HG03457 (cell line): ENCODE measurements around the gene TUT1.
A peak's percentile ranks its signal among the peaks of the same experiment; 100 is the strongest.
"Not testable (repeated sequence)": the region's sequence is repeated elsewhere in the genome, so short reads cannot be mapped to it uniquely, and the experiment has no call there.

Experiments
- ATAC-seq: cut with Tn5 transposase; IDR thresholded peaks from one replicate; pipeline ENCODE4 v1.9.1; 2021; ENCODE audit warnings: moderate number of reproducible peaks; ENCODE audit not compliant: unreplicated experiment

Gene TUT1

DNA sequence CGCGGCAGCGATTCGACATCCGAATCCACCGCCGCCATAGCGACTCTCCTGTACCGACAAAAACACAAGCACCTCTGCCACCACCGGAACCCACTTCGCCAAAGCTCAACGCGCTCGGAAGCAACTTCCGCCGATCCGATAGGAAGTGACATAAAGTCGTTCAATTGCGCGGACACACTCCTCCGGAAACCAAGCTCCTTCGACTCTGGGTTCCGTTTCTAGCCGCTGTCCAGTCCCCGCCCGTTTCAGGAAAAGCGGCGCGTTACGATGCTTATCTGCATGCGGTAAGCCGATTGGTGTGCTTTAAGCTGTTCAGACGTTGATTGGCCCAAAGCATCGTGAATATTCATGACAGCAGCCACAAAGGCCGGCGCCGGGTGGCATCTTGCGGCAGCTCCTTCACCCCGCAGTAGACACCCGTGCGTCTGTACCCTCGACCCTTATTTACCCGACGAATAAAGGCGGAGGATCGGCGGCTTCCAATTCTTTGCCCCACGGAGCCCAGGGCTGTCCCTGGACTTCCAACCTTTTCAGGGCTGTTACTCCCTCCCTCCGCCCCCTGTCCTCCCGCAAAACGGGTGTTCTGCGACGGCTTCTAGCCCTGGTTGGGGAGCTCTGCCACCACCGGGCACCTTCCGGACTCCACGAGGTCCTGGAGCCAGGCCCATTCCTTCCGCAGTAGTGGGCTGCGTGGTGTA is at the start of gene TUT1:
Gene TUT1, minus strand, starts transcription at position 76 of the 698 bp plus-strand sequence. Its CDS starts 38 bp downstream, at position 38.
- ATAC-seq = peak; percentile 72

GRCh38 chr11:62632492-62632891 is 41.2 kb upstream of the TUT1 start:
- no peak for ATAC-seq

- no peak for ATAC-seq
These were observed 36.4 kb upstream of the TUT1 start for GRCh38 chr11:62627713-62628112.

DNA sequence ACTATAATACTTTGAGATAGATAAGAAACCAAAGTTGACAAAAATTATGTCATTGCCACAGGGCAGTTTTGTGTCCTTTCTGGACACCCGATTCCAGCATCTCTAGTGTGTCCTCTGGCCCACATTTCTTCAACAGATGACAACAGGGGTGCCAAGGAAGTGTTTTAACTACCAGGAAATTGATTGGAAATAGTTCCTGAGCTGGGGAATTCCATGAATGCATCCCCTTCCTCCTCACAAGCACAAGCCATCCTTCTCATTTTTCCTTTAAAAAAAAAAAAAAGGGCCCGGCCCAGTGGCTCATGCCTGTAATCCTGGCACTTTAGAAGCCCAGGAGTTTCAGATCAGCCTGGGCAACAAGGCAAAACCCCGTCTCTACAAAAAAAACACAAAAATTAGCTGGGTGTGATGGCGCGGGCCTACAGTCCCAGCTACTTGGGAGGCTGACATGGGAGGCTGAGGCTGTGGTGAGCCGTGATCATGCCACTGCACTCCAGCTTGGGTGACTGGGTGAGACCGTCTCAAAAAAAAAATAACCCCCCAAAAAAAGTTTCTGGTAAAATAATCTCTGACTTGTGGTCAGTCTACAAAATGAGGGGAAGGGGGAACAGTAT is 31.3 kb upstream of the TUT1 start:
- no peak for ATAC-seq

- ATAC-seq = peak; percentile 79
These were observed 30.5 kb upstream of the TUT1 start, which contains the start of gene B3GAT3 for GRCh38 chr11:62621567-62622470. Gene B3GAT3 (minus strand): TSS chr11:62621986. CDS start chr11:62621947, 39 bp downstream.

- no peak for ATAC-seq
These were observed 29.8 kb upstream of the TUT1 start for GRCh38 chr11:62621027-62621566.

DNA sequence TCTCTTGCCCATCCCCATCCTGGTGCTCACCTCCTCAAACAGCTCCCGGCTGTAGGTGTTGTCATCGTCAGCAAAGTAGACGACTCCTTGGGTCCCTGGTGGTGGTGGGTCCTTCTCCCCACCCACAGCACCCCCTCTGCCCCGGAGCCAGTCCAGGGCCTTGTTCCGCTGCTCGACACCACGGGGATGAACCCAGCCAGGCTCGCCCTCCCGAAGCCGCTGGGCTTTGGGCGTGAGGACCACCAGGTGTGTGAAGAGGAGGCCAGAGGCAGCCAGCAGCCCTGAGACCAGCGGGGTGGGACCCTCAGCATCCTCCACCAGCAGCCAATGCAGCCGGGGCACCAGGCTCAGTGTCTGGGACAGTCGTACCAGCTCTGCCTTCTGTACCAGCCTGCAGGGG is 25.6 kb upstream of the TUT1 start:
- not testable (repeated sequence) for ATAC-seq

- ATAC-seq = no peak
These were observed 24.2 kb upstream of the TUT1 start for GRCh38 chr11:62615521-62615920.

DNA sequence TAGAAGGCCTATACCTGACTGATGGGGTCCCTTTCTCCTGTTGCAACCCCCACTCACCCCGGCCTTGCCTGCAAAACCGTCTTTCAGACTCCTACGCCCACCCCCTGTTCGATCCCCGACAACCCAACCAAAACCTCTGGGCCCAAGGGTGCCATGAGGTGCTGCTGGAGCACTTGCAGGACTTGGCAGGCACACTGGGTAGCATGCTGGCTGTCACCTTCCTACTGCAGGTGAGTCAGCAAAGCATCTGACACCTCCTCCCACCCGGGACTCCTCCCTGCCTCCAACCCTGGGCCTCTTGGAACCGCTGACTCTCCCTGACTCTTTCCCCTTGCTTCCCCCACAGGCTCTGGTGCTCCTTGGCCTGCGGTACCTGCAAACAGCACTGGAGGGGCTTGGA is 23.0 kb upstream of the TUT1 start:
- no peak for ATAC-seq

GRCh38 chr11:62613291-62613778 is 22.0 kb upstream of the TUT1 start:
- no peak for ATAC-seq

GRCh38 chr11:62612366-62613290 is 21.3 kb upstream of the TUT1 start, which contains the start of the genes EML3 and ROM1:
Gene EML3 (minus strand): TSS chr11:62612775. CDS start chr11:62612457, 318 bp downstream.
Gene ROM1 (plus strand): TSS chr11:62613257. CDS start chr11:62613282, 25 bp downstream.
- ATAC-seq = peak; percentile 45

DNA sequence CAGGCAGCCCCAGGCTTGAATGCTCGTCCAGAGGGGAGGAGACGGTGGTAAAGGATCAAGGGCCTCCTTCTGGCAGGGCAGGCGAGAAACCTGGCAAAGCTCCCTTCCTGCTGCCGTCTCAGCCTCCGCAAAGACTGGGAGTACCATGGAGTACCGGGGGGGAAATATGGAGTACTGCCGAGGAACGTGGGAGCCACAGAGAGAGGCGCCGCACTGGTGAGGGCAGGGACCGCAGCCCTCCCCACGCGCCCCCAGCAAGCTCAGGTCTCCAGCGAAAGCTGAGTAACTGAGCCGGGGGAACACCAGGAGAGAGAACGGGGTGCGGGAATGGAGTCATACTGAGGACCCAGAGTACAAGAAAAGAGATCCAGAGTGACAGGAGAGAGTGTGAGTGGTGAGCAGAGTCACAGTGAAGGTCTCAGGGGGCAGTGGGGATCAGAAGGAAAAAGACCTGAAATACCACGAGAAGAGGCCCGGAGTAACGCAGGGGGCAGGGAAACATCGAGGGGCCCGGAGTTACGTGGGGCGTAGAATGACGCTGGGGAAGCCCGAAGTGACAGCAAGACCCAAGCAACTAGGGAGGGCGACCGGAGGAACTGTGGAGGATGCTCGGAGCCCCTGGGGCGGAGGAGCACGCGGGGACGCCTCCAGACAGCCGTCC is 20.5 kb upstream of the TUT1 start:
- ATAC-seq = no peak

- no peak for ATAC-seq
These were observed 19.7 kb upstream of the TUT1 start for GRCh38 chr11:62610814-62611704.

DNA sequence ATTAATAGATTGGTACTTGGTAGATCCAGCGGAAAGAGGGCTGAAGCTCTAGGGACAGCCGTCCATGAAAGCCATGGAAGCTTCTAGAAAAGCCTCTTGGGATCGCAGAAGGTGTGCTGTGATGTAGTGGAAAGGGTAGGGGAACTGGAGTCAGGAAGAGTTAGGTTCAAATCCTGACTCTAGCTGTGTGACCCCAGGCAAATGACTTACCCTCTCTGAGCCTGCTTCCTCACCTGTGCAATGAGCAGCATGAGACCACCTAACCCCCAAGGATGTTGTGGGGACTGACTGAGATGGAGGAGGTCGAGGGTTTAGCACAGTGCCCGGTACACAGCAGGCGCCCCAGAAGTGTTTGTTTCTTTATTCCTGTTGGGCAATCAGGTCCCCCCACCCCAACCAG is 19.1 kb upstream of the TUT1 start:
- no peak for ATAC-seq

DNA sequence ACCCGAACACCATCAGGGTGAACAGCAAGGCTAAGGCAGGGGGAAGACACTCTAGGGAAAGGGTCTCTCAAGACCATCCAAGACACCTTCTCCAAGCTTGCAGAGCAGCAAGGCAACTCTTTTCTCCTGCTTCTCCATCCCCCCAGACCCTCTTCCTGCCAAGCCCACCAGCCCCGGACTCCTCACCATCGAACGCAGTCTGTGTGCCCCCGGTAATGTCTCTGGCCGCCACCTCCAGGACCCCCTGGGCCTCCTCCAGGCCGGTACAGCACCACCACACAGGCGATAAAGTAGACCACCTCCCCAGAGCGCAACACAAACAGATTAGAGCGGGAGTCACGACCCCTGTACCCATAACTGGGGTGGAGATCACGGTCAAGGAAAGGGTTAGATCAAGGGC is 17.5 kb upstream of the TUT1 start:
- ATAC-seq = no peak

GRCh38 chr11:62607714-62608113 is 16.4 kb upstream of the TUT1 start:
- no peak for ATAC-seq

GRCh38 chr11:62605902-62606301 is 14.6 kb upstream of the TUT1 start:
- ATAC-seq = no peak

GRCh38 chr11:62605467-62605866 is 14.1 kb upstream of the TUT1 start:
- no peak for ATAC-seq
